GM18909 (cell line): Measurements from ENCODE around the gene FNBP1L.

Experiments
- ATAC-seq: cut with Tn5 transposase; IDR thresholded peaks from one replicate; pipeline ENCODE4 v1.9.1; 2021; ENCODE audit warnings: mild to moderate bottlenecking; ENCODE audit not compliant: unreplicated experiment, poor library complexity

FNBP1L gene

DNA sequence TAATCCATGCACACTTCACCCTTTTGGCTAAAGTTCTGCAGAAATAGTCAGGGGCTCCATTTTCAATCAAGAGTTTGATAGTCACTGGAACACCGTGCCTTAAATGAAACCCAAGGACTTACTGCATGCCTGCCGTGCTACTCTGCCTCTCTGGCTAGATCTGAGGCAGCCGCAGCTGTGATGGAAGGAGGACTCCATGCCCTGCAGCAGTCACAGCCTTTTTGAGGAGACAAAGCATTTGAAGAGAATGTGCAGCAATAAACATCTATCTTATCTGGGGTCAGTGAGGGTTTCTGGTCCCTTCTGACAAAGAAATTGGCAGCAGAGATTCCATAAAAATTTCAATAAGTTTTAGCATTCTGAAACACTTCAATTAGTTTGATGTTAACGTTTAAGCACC, 155.7 kb downstream of the FNBP1L start:
- ATAC-seq = no peak
